Fibroblast of skin of right biceps (primary cell): ENCODE results near the gene DNM3.

Experiments used
- DNase-seq: peaks from one replicate; pipeline ENCODE4 v3.0.0-alpha.2; 2013

Gene DNM3

DNA sequence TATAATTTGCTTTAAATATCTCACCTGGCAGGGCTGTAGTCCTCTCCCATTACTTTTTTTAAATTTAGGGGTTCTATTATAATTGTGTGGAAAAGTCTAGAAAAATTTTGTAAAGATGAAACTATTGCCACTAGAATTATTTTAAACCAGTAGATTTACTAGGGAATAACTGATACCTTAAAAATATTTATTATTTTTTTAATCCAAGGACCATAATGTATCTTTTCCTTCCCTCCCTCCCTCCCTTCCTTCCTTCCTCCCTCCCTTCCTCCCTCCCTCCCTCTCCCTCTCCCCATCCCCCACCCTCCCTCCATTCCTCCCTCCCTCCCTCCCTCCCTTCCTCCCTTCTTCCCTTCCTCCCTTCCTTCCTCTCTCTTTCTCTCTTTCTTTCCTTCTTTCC, 90.5 kb downstream of the DNM3 start:
- no peak for DNase-seq

GRCh38 chr1:171934664-171935063, 93.4 kb downstream of the DNM3 start:
- DNase-seq = no peak

- no peak for DNase-seq
These were observed 93.8 kb downstream of the DNM3 start for GRCh38 chr1:171935086-171935485.

DNA sequence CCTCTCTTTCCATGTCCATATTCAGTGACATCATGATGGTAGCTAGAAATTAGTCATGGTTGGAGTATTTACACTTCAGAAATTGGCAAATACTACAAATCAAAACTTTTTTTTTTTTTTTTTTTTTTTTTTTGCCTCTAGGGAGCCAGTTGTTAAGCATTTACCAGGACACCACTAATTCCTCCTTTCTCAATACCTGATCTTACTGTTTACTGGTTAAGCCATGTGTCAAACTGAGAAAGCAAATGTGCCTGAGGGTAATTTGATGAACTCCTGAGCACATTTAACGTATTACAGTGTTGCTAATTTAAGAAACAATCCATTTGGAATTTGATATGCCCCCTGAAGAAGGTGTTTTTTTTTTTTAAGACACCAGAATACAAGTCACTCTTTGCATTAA, 94.4 kb downstream of the DNM3 start:
- DNase-seq = no peak

DNA sequence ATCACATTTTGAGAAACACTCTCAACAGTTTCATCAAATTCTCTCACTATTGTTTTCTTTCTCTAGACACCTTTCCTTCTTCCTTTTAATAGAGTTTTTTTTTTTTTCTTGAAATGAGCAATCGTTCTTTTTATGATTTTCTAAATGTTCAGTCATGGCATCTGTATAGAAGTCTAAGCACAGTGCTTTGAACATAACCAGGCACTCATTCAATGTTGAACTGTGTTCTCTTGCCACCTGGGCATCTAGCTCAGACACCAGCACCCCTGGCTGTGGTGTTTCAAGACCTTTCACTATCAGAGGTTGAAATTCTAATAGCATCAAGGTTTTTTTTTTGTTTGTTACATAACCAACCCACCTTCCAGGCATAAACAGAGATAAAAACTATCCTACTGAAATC, 96.6 kb downstream of the DNM3 start:
- no peak for DNase-seq

GRCh38 chr1:171939740-171940139, 98.4 kb downstream of the DNM3 start:
- no peak for DNase-seq

- peak; percentile 10 for DNase-seq
These were observed 99.1 kb downstream of the DNM3 start for GRCh38 chr1:171940368-171940767.

DNA sequence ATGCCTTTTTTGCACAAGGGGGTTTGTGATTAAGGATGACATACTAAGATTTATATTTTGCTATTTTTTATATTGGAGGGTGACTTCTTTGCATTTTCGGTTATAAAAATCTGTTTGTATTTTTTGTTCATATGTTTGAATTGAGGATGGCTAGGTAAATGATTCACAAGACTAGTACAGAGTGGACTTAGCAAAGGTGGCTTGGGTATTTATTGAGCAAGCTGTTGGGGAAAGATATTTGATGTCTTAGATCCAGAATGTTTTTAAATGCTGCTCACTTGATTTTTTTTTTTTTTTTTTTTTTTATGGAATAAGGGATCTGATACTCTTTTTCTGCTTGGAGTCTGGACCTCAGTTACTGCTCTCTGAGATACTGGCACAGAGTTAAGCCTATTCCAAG, 100.6 kb downstream of the DNM3 start:
- DNase-seq = no peak

GRCh38 chr1:171943973-171944561, 102.8 kb downstream of the DNM3 start:
- no peak for DNase-seq

- DNase-seq = peak; percentile 6
These were observed 107.2 kb downstream of the DNM3 start for GRCh38 chr1:171948511-171948910.

- DNase-seq = no peak
These were observed 108.0 kb downstream of the DNM3 start for GRCh38 chr1:171949316-171949715.

DNA sequence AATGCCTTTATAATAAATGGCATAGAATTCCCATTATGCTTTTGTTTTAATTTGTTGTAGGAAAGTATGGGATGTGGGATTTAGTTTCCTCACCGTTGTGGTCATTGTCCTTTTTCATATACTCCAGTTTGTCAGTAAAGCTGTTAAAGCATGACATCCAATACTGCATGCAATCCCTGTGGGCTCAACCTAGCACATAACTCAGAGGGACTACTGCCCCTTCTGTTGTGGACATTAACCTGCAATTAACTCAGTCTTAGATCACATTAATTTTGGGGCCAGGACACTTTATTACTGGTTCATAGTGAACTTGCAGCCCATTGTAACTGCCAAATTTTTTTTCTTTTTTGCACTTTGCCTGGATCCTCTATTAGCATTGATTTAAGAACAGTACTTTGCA, 112.5 kb downstream of the DNM3 start:
- DNase-seq = no peak

- DNase-seq = no peak
These were observed 113.1 kb downstream of the DNM3 start for GRCh38 chr1:171954361-171954760.

GRCh38 chr1:171961861-171962260, 120.6 kb downstream of the DNM3 start:
- DNase-seq = no peak

- DNase-seq = no peak
These were observed 122.5 kb downstream of the DNM3 start for GRCh38 chr1:171963762-171964161.

GRCh38 chr1:171965777-171966176, 124.5 kb downstream of the DNM3 start:
- peak; percentile 67 for DNase-seq

- no peak for DNase-seq
These were observed 125.3 kb downstream of the DNM3 start for GRCh38 chr1:171966426-171967220.

- DNase-seq = no peak
These were observed 127.9 kb downstream of the DNM3 start for GRCh38 chr1:171969226-171969625.

GRCh38 chr1:171969813-171970212, 128.5 kb downstream of the DNM3 start:
- no peak for DNase-seq

- DNase-seq = no peak
These were observed 131.5 kb downstream of the DNM3 start for GRCh38 chr1:171972846-171973245.

DNA sequence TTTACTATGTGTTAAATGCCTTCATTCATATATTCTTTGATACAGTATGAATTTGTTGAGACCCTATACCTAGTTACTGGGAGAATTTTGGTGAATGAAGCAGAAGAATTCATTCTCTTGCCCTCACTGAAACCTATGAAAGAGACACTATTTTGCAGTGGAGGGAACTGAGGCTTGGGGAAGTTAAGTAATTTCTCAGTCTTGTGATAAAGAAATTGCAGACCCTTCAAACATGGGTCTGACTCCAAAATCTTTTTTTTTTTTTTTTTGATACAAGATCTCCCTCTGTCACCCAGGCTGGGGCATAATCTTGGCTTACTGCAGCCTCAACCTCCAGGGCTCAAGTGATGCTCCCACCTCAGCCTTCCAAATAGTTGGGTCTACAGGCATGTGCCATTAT, 132.1 kb downstream of the DNM3 start:
- DNase-seq = no peak

- DNase-seq = no peak
These were observed 140.0 kb downstream of the DNM3 start for GRCh38 chr1:171981303-171981702.

GRCh38 chr1:171983584-171983983, 142.3 kb downstream of the DNM3 start:
- DNase-seq = peak; percentile 25

DNA sequence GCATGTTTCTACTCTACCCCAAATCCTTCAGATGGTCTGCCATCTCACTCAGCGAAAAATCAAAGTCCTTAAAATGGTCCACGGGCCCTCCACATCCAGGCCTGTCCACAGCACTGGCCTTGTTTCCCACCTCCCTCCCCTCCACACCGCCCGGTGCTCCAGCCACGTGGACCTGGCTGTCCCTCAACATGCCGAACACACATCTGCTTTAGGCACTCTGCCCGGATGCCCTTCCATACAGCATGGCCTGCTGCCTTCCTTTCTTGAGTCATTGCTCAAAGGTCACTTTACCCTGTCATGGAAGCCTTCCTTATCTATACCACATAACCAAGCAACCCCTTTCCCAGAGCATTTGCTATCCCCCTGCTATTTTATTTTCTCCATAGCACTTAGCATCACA, 143.0 kb downstream of the DNM3 start:
- DNase-seq = no peak
